ENCODE results near the gene FHL1. TPM values are rescaled to one million over a fixed set of nuclear protein-coding genes. Genes with fewer than 3 reads are reported as not detected.
"Not testable (repeated sequence)": the region's sequence is repeated elsewhere in the genome, so short reads cannot be mapped to it uniquely, and the experiment has no call there.

The FHL1 gene
- total RNA-seq, result 1,000 to 10,000 TPM; 2,023 to 8,069 (median 7,102) TPM

GRCh38 chrX:136147315-136147901, at the start of gene FHL1:
TSS of gene FHL1 (plus strand) at chrX:136147533.
- Histone ChIP-seq H3K9me3 (no peaks in the 10 kb centered on the region), H3K4me1 (no peaks in the 10 kb centered on the region), H3K27me3 (peaks cover 0 to 4% (median 0%) of the 10 kb centered on the region in 3 donors), H3K4me3 (peak within 1 kb of the TSS; percentile 66 to 75 (median 70)), H3K27ac (peak within 1 kb of the TSS; percentile 73 to 78 (median 74)), H3K36me3 (no peaks in the 10 kb centered on the region)
- intact Hi-C loops (cut with DNase I; ENCODE audit: low total_unique reads) (loop anchor here (5.0 kb wide), 1 partner anchor 90 kb away; no protein-coding TSS in a partner anchor), in situ Hi-C loops (cut with MboI; ENCODE audit: low sequenced_read_pairs in 4 of 4) (no loop called here)
- DNase-seq, result peak in 1 of 2 donors; percentile 30
- TF ChIP-seq, protein P1, sequence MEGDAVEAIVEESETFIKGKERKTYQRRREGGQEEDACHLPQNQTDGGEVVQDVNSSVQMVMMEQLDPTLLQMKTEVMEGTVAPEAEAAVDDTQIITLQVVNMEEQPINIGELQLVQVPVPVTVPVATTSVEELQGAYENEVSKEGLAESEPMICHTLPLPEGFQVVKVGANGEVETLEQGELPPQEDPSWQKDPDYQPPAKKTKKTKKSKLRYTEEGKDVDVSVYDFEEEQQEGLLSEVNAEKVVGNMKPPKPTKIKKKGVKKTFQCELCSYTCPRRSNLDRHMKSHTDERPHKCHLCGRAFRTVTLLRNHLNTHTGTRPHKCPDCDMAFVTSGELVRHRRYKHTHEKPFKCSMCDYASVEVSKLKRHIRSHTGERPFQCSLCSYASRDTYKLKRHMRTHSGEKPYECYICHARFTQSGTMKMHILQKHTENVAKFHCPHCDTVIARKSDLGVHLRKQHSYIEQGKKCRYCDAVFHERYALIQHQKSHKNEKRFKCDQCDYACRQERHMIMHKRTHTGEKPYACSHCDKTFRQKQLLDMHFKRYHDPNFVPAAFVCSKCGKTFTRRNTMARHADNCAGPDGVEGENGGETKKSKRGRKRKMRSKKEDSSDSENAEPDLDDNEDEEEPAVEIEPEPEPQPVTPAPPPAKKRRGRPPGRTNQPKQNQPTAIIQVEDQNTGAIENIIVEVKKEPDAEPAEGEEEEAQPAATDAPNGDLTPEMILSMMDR (IDR thresholded peaks at IDR 0.05 in 4 of 5, conservative IDR thresholded peaks at IDR 0.05 in 1 of 5), result no peak
- peak; percentile 45 to 63 for TF ChIP-seq POLR2A (IDR thresholded peaks at IDR 0.05)
- peak; percentile 72 to 82 for ATAC-seq

GRCh38 chrX:136097871-136098805, 49.2 kb upstream of the FHL1 start:
- Histone ChIP-seq H3K27me3 (no peaks in the 10 kb centered on the region), H3K9me3 (no peaks in the 10 kb centered on the region), H3K4me1 (no peaks in the 10 kb centered on the region), H3K4me3 (no peak overlapping the region), H3K36me3 (no peaks in the 10 kb centered on the region), H3K27ac (no peak overlapping the region)
- in situ Hi-C loops (cut with MboI; ENCODE audit: low sequenced_read_pairs in 4 of 4) (no loop called here), intact Hi-C loops (cut with DNase I; ENCODE audit: low total_unique reads) (no loop called here)
- no peak for DNase-seq
- no peak for TF ChIP-seq POLR2A (IDR thresholded peaks at IDR 0.05)
- TF ChIP-seq, protein P1 (IDR thresholded peaks at IDR 0.05 in 4 of 5, conservative IDR thresholded peaks at IDR 0.05 in 1 of 5), result no peak
- no peak for ATAC-seq

DNA sequence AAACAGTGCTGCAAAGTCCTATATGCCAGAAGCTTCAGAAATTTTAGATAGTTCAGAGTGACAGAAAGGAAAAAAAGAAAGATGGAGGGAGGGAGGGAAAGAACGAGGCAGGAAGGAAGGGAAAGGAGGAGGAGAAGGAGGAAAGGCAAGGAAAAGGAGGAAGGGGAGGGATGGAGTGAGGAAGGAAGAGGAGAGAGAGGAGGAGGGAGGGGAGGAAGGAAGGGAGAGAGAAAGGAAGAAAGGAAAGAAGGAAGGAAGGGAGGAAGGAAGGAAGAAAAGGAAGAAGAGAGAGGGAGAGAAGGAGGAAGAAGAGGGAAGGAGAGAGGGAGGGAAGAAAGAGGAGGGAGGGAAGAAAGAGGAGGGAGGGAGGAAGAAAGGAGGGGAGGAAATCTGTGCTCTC, 42.4 kb upstream of the FHL1 start:
- TF ChIP-seq POLR2A (IDR thresholded peaks at IDR 0.05), result no peak
- TF ChIP-seq, protein P1 (IDR thresholded peaks at IDR 0.05 in 4 of 5, conservative IDR thresholded peaks at IDR 0.05 in 1 of 5), result no peak
- Histone ChIP-seq H3K36me3 (no peaks in the 10 kb centered on the region), H3K27ac (no peak overlapping the region), H3K4me3 (no peak overlapping the region), H3K4me1 (no peaks in the 10 kb centered on the region), H3K9me3 (no peaks in the 10 kb centered on the region), H3K27me3 (no peaks in the 10 kb centered on the region)
- ATAC-seq (no peak), DNase-seq (no peak)
- intact Hi-C loops (cut with DNase I; ENCODE audit: low total_unique reads), result no loop called here
- in situ Hi-C loops (cut with MboI; ENCODE audit: low sequenced_read_pairs in 4 of 4), result no loop called here

DNA sequence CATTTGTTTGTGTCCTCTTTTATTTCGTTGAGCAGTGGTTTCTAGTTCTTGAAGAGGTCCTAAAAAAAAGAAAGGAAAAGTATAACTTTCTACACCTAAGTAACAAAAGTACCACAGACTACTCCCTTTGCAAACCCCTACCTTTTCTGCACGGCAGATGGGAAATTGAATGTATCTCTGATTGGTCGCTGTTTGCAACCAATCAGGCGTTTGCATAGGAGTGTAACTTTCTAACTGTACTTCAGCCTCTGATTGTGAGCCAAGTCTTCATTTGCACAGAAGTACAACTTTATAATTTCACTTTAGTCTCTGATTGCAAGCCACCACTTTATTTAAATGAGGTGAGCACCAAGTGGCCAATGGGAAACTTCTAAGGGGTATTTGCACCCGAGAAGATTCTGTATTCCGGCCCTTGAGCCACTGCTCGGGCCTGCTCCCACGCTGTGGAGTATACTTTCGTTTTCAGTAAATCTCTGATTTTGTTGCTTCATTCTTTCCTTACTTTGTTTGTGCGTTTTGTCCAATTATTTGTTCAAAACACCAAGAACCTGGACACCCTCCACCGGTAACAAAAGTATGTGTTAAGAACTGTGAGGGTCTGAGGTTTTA, 40.3 kb upstream of the FHL1 start:
- intact Hi-C loops (cut with DNase I; ENCODE audit: low total_unique reads) (no loop called here), in situ Hi-C loops (cut with MboI; ENCODE audit: low sequenced_read_pairs in 4 of 4) (no loop called here)
- Histone ChIP-seq H3K36me3 (no peaks in the 10 kb centered on the region), H3K9me3 (no peaks in the 10 kb centered on the region), H3K4me3 (no peak overlapping the region), H3K4me1 (no peaks in the 10 kb centered on the region), H3K27ac (no peak overlapping the region), H3K27me3 (no peaks in the 10 kb centered on the region)
- DNase-seq, result no peak
- no peak for TF ChIP-seq POLR2A (IDR thresholded peaks at IDR 0.05)
- TF ChIP-seq, protein P1 (IDR thresholded peaks at IDR 0.05 in 4 of 5, conservative IDR thresholded peaks at IDR 0.05 in 1 of 5), result no peak
- no peak for ATAC-seq

- H3K9me3 ChIP-seq; H3K4me3 ChIP-seq; DNase-seq; intact Hi-C loops (cut with DNase I; ENCODE audit: low total_unique reads); H3K36me3 ChIP-seq; H3K27me3 ChIP-seq; ATAC-seq; H3K4me1 ChIP-seq; in situ Hi-C loops (cut with MboI; ENCODE audit: low sequenced_read_pairs in 4 of 4); H3K27ac ChIP-seq: not testable (repeated sequence)
Measured at GRCh38 chrX:136108905-136109304, 38.4 kb upstream of the FHL1 start.

Data from gastrocnemius medialis (tissue), 4 donors.